Caco-2 (cell line): ENCODE data around the gene FANCC. TPM values are rescaled to one million over a fixed set of nuclear protein-coding genes. Genes with fewer than 3 reads are reported as not detected.

Experiments
- BruUV-seq: library from RNA; stranded (reverse); fragments of 400-500 nt; replicated peaks from 2 replicates; lab custom pipeline; 2021; lab: Mats Ljungman, UMichigan
- CTCF ChIA-PET: fragments of 300-600 bp; sonication (Branson Sonifier 250); formaldehyde crosslinking; loops from one replicate; lab custom pipeline; 2022; ENCODE audit warnings: antibody characterized with exemption; lab: Charles Lee
- POLR2A ChIA-PET: fragments of 300-600 bp; sonication (Branson Sonifier 250); formaldehyde crosslinking; loops from one replicate; lab custom pipeline; 2022; ENCODE audit warnings: antibody characterized with exemption; lab: Charles Lee
- DNase-seq, 2 experiments: peaks; one replicate each; pipeline versions ENCODE4 v3.0.0 to v3.0.0-alpha.2; 2020 to 2022
- H3K27me3 ChIP-seq: replicated peaks from 2 replicates; pipeline ENCODE4 v1.6.0; 2011; ENCODE audit warnings: low read length; ENCODE audit not compliant: control insufficient read depth, insufficient read depth
- H3K36me3 ChIP-seq: 2 replicates; pipeline ENCODE4 v1.5.1; 2011; ENCODE audit warnings: low read length; ENCODE audit not compliant: control insufficient read depth, insufficient read depth
- H3K4me1 ChIP-seq: fragments of 250-450 bp; sonication (Bioruptor Pico); 2 replicates; pipeline ENCODE4 v1.5.1; 2020; ENCODE audit warnings: mild to moderate bottlenecking
- H3K4me3 ChIP-seq: 2 replicates; pipeline ENCODE4 v1.5.1; 2011; ENCODE audit warnings: low read depth, mild to moderate bottlenecking, control low read depth, low read length
- H3K9me3 ChIP-seq: fragments of 250-450 bp; sonication (Bioruptor Pico); 2 replicates; pipeline ENCODE4 v1.5.1; 2020; ENCODE audit warnings: mild to moderate bottlenecking, moderate library complexity
- H3K27ac Mint-ChIP-seq: one replicate; pipeline ENCODE4 v1.8.0; 2022; ENCODE audit warnings: mixed read lengths; ENCODE audit not compliant: unreplicated experiment
- H3K27me3 Mint-ChIP-seq: one replicate; pipeline ENCODE4 v1.8.0; 2022; ENCODE audit warnings: mixed read lengths; ENCODE audit not compliant: insufficient read depth, unreplicated experiment
- H3K36me3 Mint-ChIP-seq: one replicate; pipeline ENCODE4 v1.8.0; 2022; ENCODE audit warnings: mild to moderate bottlenecking, mixed read lengths; ENCODE audit not compliant: insufficient read depth, unreplicated experiment
- H3K4me1 Mint-ChIP-seq: one replicate; pipeline ENCODE4 v1.8.0; 2022; ENCODE audit warnings: low read depth, mixed read lengths; ENCODE audit not compliant: unreplicated experiment
- H3K4me3 Mint-ChIP-seq: one replicate; pipeline ENCODE4 v1.8.0; 2022; ENCODE audit warnings: mild to moderate bottlenecking, moderate library complexity, mixed read lengths; ENCODE audit not compliant: unreplicated experiment
- H3K9me3 Mint-ChIP-seq: one replicate; pipeline ENCODE4 v1.8.0; 2022; ENCODE audit warnings: mixed read lengths; ENCODE audit not compliant: unreplicated experiment
- intact Hi-C: fragments of 100-400 bp; cut with micrococcal nuclease; formaldehyde crosslinking; loops from one replicate; pipeline ENCODE4 v1.10.0; 2022; ENCODE audit not compliant: unreplicated experiment
- total RNA-seq: library from RNA; stranded (reverse); gene quantifications from 2 replicates; pipeline ENCODE4 v1.2.3, GENCODE V29; 2022
- TF ChIP-seq, protein P1 (sequence below), 2 experiments: fragments of 200-600 bp in 1 of 2; IDR thresholded peaks; 1 replicate in 1 of 2; 2 replicates in 1 of 2; pipeline versions ENCODE4 v1.5.1 to v1.8.0; 2011 to 2022; ENCODE audit warnings: antibody characterized with exemption in 1 of 2, control low read depth in 1 of 2, inconsistent platforms in 1 of 2, low read depth in 1 of 2, low read length in 1 of 2, mild to moderate bottlenecking in 1 of 2, moderate library complexity in 1 of 2; ENCODE audit not compliant: insufficient read depth in 1 of 2, severe bottlenecking in 1 of 2, unreplicated experiment in 1 of 2

Gene FANCC
- total RNA-seq, 1 experiment from 2014 or later = 29.2 TPM

- intact Hi-C loops = loop anchor here (1.0 to 10.0 kb wide), 5 partner anchors 52 to 558 kb away; partner anchors contain the start of gene ERCC6L2
- H3K27me3 ChIP-seq = no peaks in the 10 kb centered on the region
- TF ChIP-seq, protein P1, sequence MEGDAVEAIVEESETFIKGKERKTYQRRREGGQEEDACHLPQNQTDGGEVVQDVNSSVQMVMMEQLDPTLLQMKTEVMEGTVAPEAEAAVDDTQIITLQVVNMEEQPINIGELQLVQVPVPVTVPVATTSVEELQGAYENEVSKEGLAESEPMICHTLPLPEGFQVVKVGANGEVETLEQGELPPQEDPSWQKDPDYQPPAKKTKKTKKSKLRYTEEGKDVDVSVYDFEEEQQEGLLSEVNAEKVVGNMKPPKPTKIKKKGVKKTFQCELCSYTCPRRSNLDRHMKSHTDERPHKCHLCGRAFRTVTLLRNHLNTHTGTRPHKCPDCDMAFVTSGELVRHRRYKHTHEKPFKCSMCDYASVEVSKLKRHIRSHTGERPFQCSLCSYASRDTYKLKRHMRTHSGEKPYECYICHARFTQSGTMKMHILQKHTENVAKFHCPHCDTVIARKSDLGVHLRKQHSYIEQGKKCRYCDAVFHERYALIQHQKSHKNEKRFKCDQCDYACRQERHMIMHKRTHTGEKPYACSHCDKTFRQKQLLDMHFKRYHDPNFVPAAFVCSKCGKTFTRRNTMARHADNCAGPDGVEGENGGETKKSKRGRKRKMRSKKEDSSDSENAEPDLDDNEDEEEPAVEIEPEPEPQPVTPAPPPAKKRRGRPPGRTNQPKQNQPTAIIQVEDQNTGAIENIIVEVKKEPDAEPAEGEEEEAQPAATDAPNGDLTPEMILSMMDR (IDR thresholded peaks at IDR 0.05; ENCODE audit: insufficient read depth in 1 of 2, low read depth in 1 of 2, low read length in 1 of 2, severe bottlenecking in 1 of 2, unreplicated experiment in 1 of 2) = peak in 1 of 2 experiments; percentile 5
- H3K9me3 ChIP-seq = no peaks in the 10 kb centered on the region
- no peaks in the 10 kb centered on the region for H3K27me3 Mint-ChIP-seq
- DNase-seq = peak; percentile 92 to 93
- ChIA-PET POLR2A (interaction anchor here (0.5 to 0.6 kb wide), 3 partner anchors 40 to 971 kb away, joined by 3 read pairs; no protein-coding TSS in a partner anchor), CTCF (no interaction called here)
- H3K27ac Mint-ChIP-seq = peak overlapping the region; percentile 98
- peaks cover 16% of the 10 kb centered on the region for H3K36me3 Mint-ChIP-seq
- no peaks in the 10 kb centered on the region for H3K36me3 ChIP-seq
- no TSS peak for BruUV-seq
- H3K4me3 Mint-ChIP-seq = peak overlapping the region; percentile 82
- peaks cover 12% of the 10 kb centered on the region; the same call in 1 of the 2 replicates for H3K4me1 ChIP-seq
- H3K9me3 Mint-ChIP-seq = no peaks in the 10 kb centered on the region
- peak overlapping the region; percentile 98 for H3K4me3 ChIP-seq
- H3K4me1 Mint-ChIP-seq = peaks cover 14% of the 10 kb centered on the region
Measured at GRCh38 chr9:95316794-95317118, 753 bp downstream of the FANCC start.

GRCh38 chr9:95316274-95316673, 1.2 kb downstream of the FANCC start:
- intact Hi-C loops = loop anchor here (2.0 to 10.0 kb wide), 4 partner anchors 51 to 559 kb away; partner anchors contain the start of gene ERCC6L2

DNA sequence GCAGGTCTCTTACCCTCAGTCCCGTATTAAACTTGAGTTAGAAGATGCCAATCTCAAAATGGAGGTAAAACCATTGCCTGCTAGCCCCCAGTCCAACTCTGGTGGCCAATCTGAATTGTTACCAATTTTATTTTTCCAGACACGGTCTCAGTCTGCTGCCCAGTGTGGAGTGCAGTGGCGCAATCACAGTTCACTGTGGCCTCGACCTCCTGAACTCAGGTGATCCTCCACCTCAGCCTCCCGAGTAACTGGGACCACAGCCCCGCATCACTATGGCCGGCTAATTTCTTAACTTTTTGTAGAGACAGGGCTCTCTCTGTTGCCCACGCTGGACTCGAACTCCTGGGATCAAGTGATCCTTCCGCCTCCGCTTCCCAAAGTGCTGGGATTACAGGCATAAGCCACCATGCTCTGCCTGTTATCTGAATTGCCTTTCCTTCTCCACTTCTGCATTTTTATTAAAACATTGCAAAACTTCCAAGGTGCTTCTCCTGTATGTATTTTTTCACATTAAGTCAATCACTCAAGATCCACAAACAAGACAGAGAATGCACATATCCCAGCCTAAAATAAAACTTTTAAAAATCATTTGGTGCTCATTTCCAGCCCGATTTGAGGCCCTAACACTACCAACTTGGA, 2.3 kb downstream of the FANCC start:
- CTCF ChIA-PET = no interaction called here
- TF ChIP-seq, protein P1 (IDR thresholded peaks at IDR 0.05; ENCODE audit: insufficient read depth in 1 of 2, low read depth in 1 of 2, low read length in 1 of 2, severe bottlenecking in 1 of 2, unreplicated experiment in 1 of 2) = no peak
- BruUV-seq = no TSS peak
- Mint-ChIP-seq H3K27me3 (no peaks in the 10 kb centered on the region), H3K36me3 (peaks cover 16% of the 10 kb centered on the region), H3K27ac (no peak overlapping the region), H3K9me3 (no peaks in the 10 kb centered on the region), H3K4me3 (peak overlapping the region; percentile 82), H3K4me1 (peaks cover 14% of the 10 kb centered on the region)
- Histone ChIP-seq H3K4me3 (no peak overlapping the region; the same call in 1 of the 2 replicates), H3K27me3 (no peaks in the 10 kb centered on the region), H3K9me3 (no peaks in the 10 kb centered on the region), H3K4me1 (peaks cover 12% of the 10 kb centered on the region; the same call in 1 of the 2 replicates), H3K36me3 (no peaks in the 10 kb centered on the region)
- intact Hi-C loops = loop anchor here (10.0 kb wide), 1 partner anchor 560 kb away; the partner anchor contains the start of gene ERCC6L2
- DNase-seq = no peak
- POLR2A ChIA-PET = no interaction called here

More at GRCh38 chr9:95316274-95316673, 1.2 kb downstream of the FANCC start:
- DNase-seq = no peak
- H3K4me1 ChIP-seq = peaks cover 12% of the 10 kb centered on the region; the same call in 1 of the 2 replicates
- no peaks in the 10 kb centered on the region for H3K9me3 Mint-ChIP-seq
- H3K36me3 Mint-ChIP-seq = peaks cover 16% of the 10 kb centered on the region
- H3K27ac Mint-ChIP-seq = peak overlapping the region; percentile 98
- no peaks in the 10 kb centered on the region for H3K27me3 Mint-ChIP-seq
- H3K4me3 ChIP-seq = peak overlapping the region; percentile 98
- BruUV-seq = TSS peak; percentile 69
- peak overlapping the region; percentile 82 for H3K4me3 Mint-ChIP-seq
- CTCF ChIA-PET = no interaction called here
- H3K36me3 ChIP-seq = no peaks in the 10 kb centered on the region
- TF ChIP-seq, protein P1 (IDR thresholded peaks at IDR 0.05; ENCODE audit: insufficient read depth in 1 of 2, low read depth in 1 of 2, low read length in 1 of 2, severe bottlenecking in 1 of 2, unreplicated experiment in 1 of 2) = no peak
- H3K27me3 ChIP-seq = no peaks in the 10 kb centered on the region
- peaks cover 14% of the 10 kb centered on the region for H3K4me1 Mint-ChIP-seq
- no peaks in the 10 kb centered on the region for H3K9me3 ChIP-seq
- POLR2A ChIA-PET = interaction anchor here (0.5 to 0.6 kb wide), 3 partner anchors 40 to 972 kb away, joined by 3 read pairs; no protein-coding TSS in a partner anchor
